SK-N-SH treated with all-trans-retinoic acid at 6 μM for 48 hours (cell line): ENCODE results near the gene SSUH2.
"Not testable (repeated sequence)": the region's sequence is repeated elsewhere in the genome, so short reads cannot be mapped to it uniquely, and the experiment has no call there.

Experiments used
- ATAC-seq: fragments of 200-7000 bp; cut with Tn5 transposase; 3 replicates; pipeline ENCODE4 v1.9.1; 2020; ENCODE audit warnings: mild to moderate bottlenecking, moderate library complexity
- ARNTL ChIP-seq: fragments of 450-650 bp; formaldehyde crosslinking; IDR thresholded peaks from 2 replicates; pipeline ENCODE4 v1.5.0; 2020; ENCODE audit warnings: low read depth, mild to moderate bottlenecking, moderate library complexity, borderline replicate concordance
- BACH2 ChIP-seq: fragments of 250-450 bp; sonication (Bioruptor Pico); IDR thresholded peaks from 2 replicates; pipeline ENCODE4 v1.9.0; 2021; ENCODE audit warnings: mild to moderate bottlenecking, borderline replicate concordance
- CSDC2 ChIP-seq: fragments of 250-450 bp; sonication (Bioruptor Pico); IDR thresholded peaks from 2 replicates; pipeline ENCODE4 v1.5.0; 2020; ENCODE audit warnings: mild to moderate bottlenecking, moderate library complexity
- GLIS3 ChIP-seq: fragments of 250-450 bp; sonication (Bioruptor Pico); IDR thresholded peaks from 2 replicates; pipeline ENCODE4 v1.5.0; 2020; ENCODE audit warnings: mild to moderate bottlenecking, moderate library complexity
- ISL1 ChIP-seq: fragments of 250-450 bp; sonication (Bioruptor Pico); IDR thresholded peaks from 2 replicates; pipeline ENCODE4 v2.1.2; 2022; ENCODE audit warnings: mild to moderate bottlenecking, moderate library complexity
- OSR1 ChIP-seq: fragments of 250-450 bp; sonication (Bioruptor Pico); IDR thresholded peaks from 2 replicates; pipeline ENCODE4 v1.8.0; 2022; ENCODE audit warnings: moderate library complexity, mild to moderate bottlenecking, inconsistent platforms
- RARB ChIP-seq: fragments of 250-450 bp; sonication (Bioruptor Pico); IDR thresholded peaks from 2 replicates; pipeline ENCODE4 v1.8.0; 2021; ENCODE audit warnings: mild to moderate bottlenecking, moderate library complexity
- SNAI2 ChIP-seq: fragments of 250-450 bp; sonication (Bioruptor Pico); IDR thresholded peaks from 2 replicates; pipeline ENCODE4 v1.5.0; 2020; ENCODE audit warnings: mild to moderate bottlenecking, moderate library complexity
- ZC3H10 ChIP-seq: fragments of 250-450 bp; sonication (Bioruptor Pico); IDR thresholded peaks from 2 replicates; pipeline ENCODE4 v1.5.1; 2021; ENCODE audit warnings: mild to moderate bottlenecking, moderate library complexity
- ZFP3 ChIP-seq: fragments of 250-450 bp; sonication (Bioruptor Pico); IDR thresholded peaks from 2 replicates; pipeline ENCODE4 v1.5.0; 2020; ENCODE audit warnings: mild to moderate bottlenecking, moderate library complexity
- ZNF565 ChIP-seq: fragments of 450-650 bp; formaldehyde crosslinking; conservative IDR thresholded peaks from 2 replicates; pipeline ENCODE4 v1.5.0; 2020; ENCODE audit warnings: low read depth, mild to moderate bottlenecking, moderate library complexity
- ZNF70 ChIP-seq: fragments of 450-650 bp; formaldehyde crosslinking; IDR thresholded peaks from 2 replicates; pipeline ENCODE4 v1.5.0; 2020; ENCODE audit warnings: mild to moderate bottlenecking, moderate library complexity
- TF ChIP-seq, protein P1 (sequence below): fragments of 250-450 bp; sonication (Bioruptor Pico); IDR thresholded peaks from 2 replicates; pipeline ENCODE4 v1.5.1; 2021; ENCODE audit warnings: mild to moderate bottlenecking, moderate library complexity
- TF ChIP-seq, protein P2 (sequence below): fragments of 250-450 bp; sonication (Bioruptor Pico); IDR thresholded peaks from 2 replicates; pipeline ENCODE4 v1.8.0; 2021; ENCODE audit warnings: low read depth, mild to moderate bottlenecking, moderate library complexity, borderline replicate concordance
- TF ChIP-seq, protein P3 (sequence below): fragments of 250-450 bp; sonication (Bioruptor Pico); IDR thresholded peaks from 2 replicates; pipeline ENCODE4 v1.5.0; 2020; ENCODE audit warnings: mild to moderate bottlenecking, moderate library complexity
- TF ChIP-seq, protein P4 (sequence below): fragments of 250-450 bp; sonication (Bioruptor Pico); IDR thresholded peaks from 2 replicates; pipeline ENCODE4 v1.5.1; 2020; ENCODE audit warnings: low read depth, mild to moderate bottlenecking, moderate library complexity
- TF ChIP-seq, protein P5 (sequence below): fragments of 250-450 bp; sonication (Bioruptor Pico); IDR thresholded peaks from 2 replicates; pipeline ENCODE4 v1.8.0; 2020; ENCODE audit warnings: mild to moderate bottlenecking, moderate library complexity, borderline replicate concordance

SSUH2 gene

DNA sequence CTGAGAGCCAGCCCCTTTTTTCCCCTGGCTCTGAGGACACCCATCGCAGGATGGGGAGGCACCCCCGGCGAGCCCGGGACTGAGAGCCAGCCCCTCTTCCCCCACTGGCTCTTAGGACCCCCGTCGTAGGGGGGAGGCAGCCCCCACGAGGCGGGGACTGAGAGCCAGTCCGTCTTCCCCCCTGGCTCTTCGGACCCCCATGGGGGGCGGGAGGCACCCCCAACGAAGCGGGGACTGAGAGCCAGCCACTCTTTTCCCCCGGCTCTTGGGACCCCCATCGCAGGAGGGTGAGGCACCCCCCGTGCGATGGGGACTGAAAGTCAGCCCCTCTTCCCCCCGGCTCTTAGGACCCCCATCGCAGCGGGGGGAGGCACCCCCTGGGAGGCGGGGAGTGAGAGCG lies 36.8 kb upstream of the SSUH2 start (continued):
- TF ChIP-seq SNAI2 (CRISPR knock-in tag): no peak
- TF ChIP-seq, protein P1, sequence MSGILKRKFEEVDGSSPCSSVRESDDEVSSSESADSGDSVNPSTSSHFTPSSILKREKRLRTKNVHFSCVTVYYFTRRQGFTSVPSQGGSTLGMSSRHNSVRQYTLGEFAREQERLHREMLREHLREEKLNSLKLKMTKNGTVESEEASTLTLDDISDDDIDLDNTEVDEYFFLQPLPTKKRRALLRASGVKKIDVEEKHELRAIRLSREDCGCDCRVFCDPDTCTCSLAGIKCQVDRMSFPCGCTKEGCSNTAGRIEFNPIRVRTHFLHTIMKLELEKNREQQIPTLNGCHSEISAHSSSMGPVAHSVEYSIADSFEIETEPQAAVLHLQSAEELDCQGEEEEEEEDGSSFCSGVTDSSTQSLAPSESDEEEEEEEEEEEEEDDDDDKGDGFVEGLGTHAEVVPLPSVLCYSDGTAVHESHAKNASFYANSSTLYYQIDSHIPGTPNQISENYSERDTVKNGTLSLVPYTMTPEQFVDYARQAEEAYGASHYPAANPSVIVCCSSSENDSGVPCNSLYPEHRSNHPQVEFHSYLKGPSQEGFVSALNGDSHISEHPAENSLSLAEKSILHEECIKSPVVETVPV: no peak
- TF ChIP-seq ISL1 (CRISPR knock-in tag): no peak
- TF ChIP-seq ZFP3 (CRISPR knock-in tag): no peak
- TF ChIP-seq, all 23 proteins: peak for 0

DNA sequence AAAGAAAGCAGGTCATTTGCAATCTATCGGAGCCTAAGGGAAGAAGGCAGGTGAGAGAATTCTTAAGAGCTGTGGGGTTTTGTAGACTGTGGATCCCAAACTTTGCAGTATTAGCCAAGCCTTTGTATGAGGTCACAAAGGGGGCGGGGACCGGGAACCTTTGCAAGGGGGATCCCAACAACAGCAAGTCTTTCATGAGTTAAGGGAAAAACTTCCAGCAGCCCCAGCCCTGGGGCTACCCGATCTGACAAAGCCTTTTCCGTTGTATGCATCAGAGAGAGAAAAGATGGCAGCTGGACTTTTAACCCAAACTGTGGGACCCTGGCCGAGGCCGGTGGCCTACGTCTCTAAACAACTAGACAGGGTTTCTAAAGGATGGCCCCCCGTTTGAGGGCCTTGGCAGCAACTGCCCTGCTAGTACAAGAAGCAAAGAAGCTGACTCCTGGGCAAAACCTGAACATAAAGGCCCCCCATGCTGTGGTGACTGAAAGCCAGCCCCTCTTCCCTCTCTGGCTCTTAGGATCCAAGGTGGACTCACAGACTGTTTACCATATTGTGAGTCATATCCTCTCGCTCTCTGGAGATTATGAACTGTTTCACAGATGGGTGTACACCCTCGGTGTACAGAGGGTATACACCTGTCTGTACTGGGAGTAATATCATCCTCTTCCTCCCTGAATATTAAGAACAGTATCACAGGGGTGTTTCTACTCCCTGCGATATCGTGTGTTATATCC lies 35.4 kb upstream of the SSUH2 start:
- not testable (repeated sequence) for ATAC-seq

DNA sequence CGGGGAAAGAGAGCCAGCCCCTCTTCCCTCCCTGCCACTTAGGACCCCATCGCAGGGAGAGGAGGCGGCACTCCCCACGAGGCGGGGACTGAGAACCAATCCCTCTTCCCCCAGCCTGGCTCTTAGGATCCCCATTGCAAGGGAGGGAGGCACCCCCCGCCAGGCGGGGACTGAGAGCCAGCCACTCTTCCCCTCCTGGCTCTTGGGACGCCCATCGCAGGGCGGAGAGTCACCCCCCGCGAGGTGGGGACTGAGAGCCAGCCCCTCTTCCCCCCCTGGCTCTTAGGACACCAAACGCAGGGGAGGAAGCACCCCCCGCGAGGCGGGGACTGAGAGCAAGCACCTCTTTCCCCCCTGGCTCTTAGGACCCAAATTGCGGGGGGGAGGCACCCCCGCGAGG lies 34.2 kb upstream of the SSUH2 start:
- TF ChIP-seq ISL1 (CRISPR knock-in tag) (no peak), GLIS3 (no peak), SNAI2 (CRISPR knock-in tag) (no peak), ZNF565 (CRISPR knock-in tag) (no peak), ZNF70 (CRISPR knock-in tag) (no peak), ZFP3 (CRISPR knock-in tag) (no peak), ARNTL (CRISPR knock-in tag) (no peak), BACH2 (CRISPR knock-in tag) (no peak), ZC3H10 (CRISPR knock-in tag) (no peak), RARB (CRISPR knock-in tag) (no peak), CSDC2 (CRISPR knock-in tag) (no peak), OSR1 (no peak)
- TF ChIP-seq, protein P2, sequence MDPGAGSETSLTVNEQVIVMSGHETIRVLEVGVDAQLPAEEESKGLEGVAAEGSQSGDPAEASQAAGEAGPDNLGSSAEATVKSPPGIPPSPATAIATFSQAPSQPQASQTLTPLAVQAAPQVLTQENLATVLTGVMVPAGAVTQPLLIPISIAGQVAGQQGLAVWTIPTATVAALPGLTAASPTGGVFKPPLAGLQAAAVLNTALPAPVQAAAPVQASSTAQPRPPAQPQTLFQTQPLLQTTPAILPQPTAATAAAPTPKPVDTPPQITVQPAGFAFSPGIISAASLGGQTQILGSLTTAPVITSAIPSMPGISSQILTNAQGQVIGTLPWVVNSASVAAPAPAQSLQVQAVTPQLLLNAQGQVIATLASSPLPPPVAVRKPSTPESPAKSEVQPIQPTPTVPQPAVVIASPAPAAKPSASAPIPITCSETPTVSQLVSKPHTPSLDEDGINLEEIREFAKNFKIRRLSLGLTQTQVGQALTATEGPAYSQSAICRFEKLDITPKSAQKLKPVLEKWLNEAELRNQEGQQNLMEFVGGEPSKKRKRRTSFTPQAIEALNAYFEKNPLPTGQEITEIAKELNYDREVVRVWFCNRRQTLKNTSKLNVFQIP: no peak
- TF ChIP-seq, protein P3, sequence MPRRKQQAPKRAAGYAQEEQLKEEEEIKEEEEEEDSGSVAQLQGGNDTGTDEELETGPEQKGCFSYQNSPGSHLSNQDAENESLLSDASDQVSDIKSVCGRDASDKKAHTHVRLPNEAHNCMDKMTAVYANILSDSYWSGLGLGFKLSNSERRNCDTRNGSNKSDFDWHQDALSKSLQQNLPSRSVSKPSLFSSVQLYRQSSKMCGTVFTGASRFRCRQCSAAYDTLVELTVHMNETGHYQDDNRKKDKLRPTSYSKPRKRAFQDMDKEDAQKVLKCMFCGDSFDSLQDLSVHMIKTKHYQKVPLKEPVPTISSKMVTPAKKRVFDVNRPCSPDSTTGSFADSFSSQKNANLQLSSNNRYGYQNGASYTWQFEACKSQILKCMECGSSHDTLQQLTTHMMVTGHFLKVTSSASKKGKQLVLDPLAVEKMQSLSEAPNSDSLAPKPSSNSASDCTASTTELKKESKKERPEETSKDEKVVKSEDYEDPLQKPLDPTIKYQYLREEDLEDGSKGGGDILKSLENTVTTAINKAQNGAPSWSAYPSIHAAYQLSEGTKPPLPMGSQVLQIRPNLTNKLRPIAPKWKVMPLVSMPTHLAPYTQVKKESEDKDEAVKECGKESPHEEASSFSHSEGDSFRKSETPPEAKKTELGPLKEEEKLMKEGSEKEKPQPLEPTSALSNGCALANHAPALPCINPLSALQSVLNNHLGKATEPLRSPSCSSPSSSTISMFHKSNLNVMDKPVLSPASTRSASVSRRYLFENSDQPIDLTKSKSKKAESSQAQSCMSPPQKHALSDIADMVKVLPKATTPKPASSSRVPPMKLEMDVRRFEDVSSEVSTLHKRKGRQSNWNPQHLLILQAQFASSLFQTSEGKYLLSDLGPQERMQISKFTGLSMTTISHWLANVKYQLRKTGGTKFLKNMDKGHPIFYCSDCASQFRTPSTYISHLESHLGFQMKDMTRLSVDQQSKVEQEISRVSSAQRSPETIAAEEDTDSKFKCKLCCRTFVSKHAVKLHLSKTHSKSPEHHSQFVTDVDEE: no peak
- TF ChIP-seq, protein P4, sequence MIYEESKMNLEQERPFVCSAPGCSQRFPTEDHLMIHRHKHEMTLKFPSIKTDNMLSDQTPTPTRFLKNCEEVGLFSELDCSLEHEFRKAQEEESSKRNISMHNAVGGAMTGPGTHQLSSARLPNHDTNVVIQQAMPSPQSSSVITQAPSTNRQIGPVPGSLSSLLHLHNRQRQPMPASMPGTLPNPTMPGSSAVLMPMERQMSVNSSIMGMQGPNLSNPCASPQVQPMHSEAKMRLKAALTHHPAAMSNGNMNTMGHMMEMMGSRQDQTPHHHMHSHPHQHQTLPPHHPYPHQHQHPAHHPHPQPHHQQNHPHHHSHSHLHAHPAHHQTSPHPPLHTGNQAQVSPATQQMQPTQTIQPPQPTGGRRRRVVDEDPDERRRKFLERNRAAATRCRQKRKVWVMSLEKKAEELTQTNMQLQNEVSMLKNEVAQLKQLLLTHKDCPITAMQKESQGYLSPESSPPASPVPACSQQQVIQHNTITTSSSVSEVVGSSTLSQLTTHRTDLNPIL (CRISPR knock-in tag): no peak
- TF ChIP-seq, protein P1: no peak
- TF ChIP-seq, protein P5, sequence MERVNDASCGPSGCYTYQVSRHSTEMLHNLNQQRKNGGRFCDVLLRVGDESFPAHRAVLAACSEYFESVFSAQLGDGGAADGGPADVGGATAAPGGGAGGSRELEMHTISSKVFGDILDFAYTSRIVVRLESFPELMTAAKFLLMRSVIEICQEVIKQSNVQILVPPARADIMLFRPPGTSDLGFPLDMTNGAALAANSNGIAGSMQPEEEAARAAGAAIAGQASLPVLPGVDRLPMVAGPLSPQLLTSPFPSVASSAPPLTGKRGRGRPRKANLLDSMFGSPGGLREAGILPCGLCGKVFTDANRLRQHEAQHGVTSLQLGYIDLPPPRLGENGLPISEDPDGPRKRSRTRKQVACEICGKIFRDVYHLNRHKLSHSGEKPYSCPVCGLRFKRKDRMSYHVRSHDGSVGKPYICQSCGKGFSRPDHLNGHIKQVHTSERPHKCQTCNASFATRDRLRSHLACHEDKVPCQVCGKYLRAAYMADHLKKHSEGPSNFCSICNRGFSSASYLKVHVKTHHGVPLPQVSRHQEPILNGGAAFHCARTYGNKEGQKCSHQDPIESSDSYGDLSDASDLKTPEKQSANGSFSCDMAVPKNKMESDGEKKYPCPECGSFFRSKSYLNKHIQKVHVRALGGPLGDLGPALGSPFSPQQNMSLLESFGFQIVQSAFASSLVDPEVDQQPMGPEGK (CRISPR knock-in tag): no peak
- ATAC-seq: no peak

DNA sequence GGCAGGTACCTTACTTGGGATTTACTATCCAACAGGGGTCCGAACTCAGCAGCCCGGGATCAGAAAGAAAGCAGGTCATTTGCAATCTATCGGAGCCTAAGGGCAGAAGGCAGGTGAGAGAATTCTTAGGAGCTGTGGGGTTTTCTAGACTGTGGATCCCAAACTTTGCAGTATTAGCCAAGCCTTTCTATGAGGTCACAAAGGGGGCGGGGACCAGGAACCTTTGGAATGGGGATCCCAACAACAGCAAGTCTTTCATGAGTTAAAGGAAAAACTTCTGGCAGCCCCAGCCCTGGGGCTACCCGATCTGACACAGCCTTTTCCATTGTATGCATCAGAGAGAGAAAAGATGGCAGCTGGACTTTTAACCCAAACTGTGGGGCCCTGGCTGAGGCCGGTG lies 32.7 kb upstream of the SSUH2 start:
- ATAC-seq: not testable (repeated sequence)

DNA sequence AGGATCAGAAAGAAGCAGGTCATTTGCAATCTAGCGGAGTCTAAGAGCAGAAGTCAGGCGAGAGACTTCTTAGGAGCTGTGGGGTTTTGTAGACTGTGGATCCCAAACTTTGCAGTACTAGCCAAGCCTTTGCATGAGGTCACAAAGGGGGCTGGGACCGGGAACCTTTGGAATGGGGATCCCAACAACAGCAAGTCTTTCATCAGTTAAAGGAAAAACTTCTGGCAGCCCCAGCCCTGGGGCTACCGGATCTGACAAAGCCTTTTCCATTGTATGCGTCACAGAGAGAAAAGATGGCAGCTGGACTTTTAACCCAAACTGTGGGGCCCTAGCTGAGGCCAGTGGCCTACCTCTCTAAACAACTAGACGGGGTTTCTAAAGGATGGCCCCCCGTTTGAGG lies 31.0 kb upstream of the SSUH2 start:
- not testable (repeated sequence) for ATAC-seq
